H9 (cell line): ENCODE measurements around the gene GNAS-AS1. TPM values are rescaled to one million over a fixed set of nuclear protein-coding genes. Genes with fewer than 3 reads are reported as not detected.
A peak's percentile ranks its signal among the peaks of the same experiment; 100 is the strongest.

ENCODE experiments used
- DNase-seq: peaks from one replicate; pipeline ENCODE4 v3.0.0-alpha.2; 2017
- H2AFZ ChIP-seq: one replicate; pipeline ENCODE4 v1.6.1; 2013; ENCODE audit warnings: mild to moderate bottlenecking, low read length, control low read depth, moderate library complexity
- H2AK5ac ChIP-seq: 2 replicates; pipeline ENCODE4 v1.6.1; 2013; ENCODE audit warnings: low read length, control low read depth, mixed read lengths; ENCODE audit not compliant: insufficient read length
- H2BK120ac ChIP-seq: one replicate; pipeline ENCODE4 v1.6.1; 2013; ENCODE audit warnings: low read depth, mild to moderate bottlenecking, low read length, control low read depth, inconsistent platforms; ENCODE audit not compliant: poor library complexity, severe bottlenecking
- H2BK12ac ChIP-seq: 2 replicates; pipeline ENCODE4 v1.6.1; 2013; ENCODE audit warnings: low read length, control low read depth, mixed read lengths, low read depth; ENCODE audit not compliant: insufficient read length
- H2BK15ac ChIP-seq: 2 replicates; pipeline ENCODE4 v1.6.1; 2013; ENCODE audit warnings: low read depth, low read length, control low read depth
- H2BK20ac ChIP-seq: one replicate; pipeline ENCODE4 v1.6.1; 2013; ENCODE audit warnings: low read depth, mild to moderate bottlenecking, low read length, control low read depth, inconsistent platforms; ENCODE audit not compliant: poor library complexity, severe bottlenecking
- H2BK5ac ChIP-seq: 2 replicates; pipeline ENCODE4 v1.6.1; 2013; ENCODE audit warnings: low read length, control low read depth, mixed read lengths; ENCODE audit not compliant: insufficient read length
- H3K14ac ChIP-seq: 2 replicates; pipeline ENCODE4 v1.6.1; 2013; ENCODE audit warnings: low read length, control low read depth; ENCODE audit not compliant: insufficient read depth
- H3K18ac ChIP-seq: 2 replicates; pipeline ENCODE4 v1.6.1; 2013; ENCODE audit warnings: low read depth, mild to moderate bottlenecking, mixed read lengths, low read length, control low read depth; ENCODE audit not compliant: insufficient read length
- H3K23ac ChIP-seq: 2 replicates; pipeline ENCODE4 v1.6.1; 2013; ENCODE audit warnings: low read length, control low read depth, mixed read lengths, low read depth; ENCODE audit not compliant: insufficient read length
- H3K23me2 ChIP-seq: 2 replicates; pipeline ENCODE4 v1.6.1; 2013; ENCODE audit warnings: low read depth, mild to moderate bottlenecking, mixed read lengths, low read length, control low read depth; ENCODE audit not compliant: insufficient read length, poor library complexity, severe bottlenecking
- H3K27ac ChIP-seq: 2 replicates; pipeline ENCODE4 v1.5.1; 2013; ENCODE audit warnings: low read length, control low read depth, mixed read lengths, low read depth; ENCODE audit not compliant: insufficient read length
- H3K27me3 ChIP-seq: 2 replicates; pipeline ENCODE4 v1.6.1; 2013; ENCODE audit warnings: low read length, control low read depth, inconsistent platforms; ENCODE audit not compliant: insufficient read depth
- H3K4ac ChIP-seq: 2 replicates; pipeline ENCODE4 v1.6.1; 2013; ENCODE audit warnings: low read depth, mild to moderate bottlenecking, control low read depth, inconsistent platforms, low read length, moderate library complexity
- H3K4me1 ChIP-seq: 2 replicates; pipeline ENCODE4 v1.6.1; 2013; ENCODE audit warnings: low read length, control low read depth, inconsistent platforms; ENCODE audit not compliant: insufficient read depth
- H3K4me2 ChIP-seq: 2 replicates; pipeline ENCODE4 v1.6.1; 2013; ENCODE audit warnings: low read length, control low read depth, mixed read lengths; ENCODE audit not compliant: insufficient read length, insufficient read depth
- H3K56ac ChIP-seq: 2 replicates; pipeline ENCODE4 v1.6.1; 2013; ENCODE audit warnings: low read depth, mild to moderate bottlenecking, mixed read lengths, low read length, control low read depth; ENCODE audit not compliant: insufficient read length
- H3K79me1 ChIP-seq: 2 replicates; pipeline ENCODE4 v1.6.1; 2013; ENCODE audit warnings: low read depth, mild to moderate bottlenecking, moderate library complexity, low read length, control low read depth, inconsistent platforms; ENCODE audit not compliant: insufficient read depth, poor library complexity, severe bottlenecking
- H3K79me2 ChIP-seq: 2 replicates; pipeline ENCODE4 v1.6.1; 2013; ENCODE audit warnings: low read length, control low read depth, inconsistent platforms; ENCODE audit not compliant: insufficient read depth
- H3K9ac ChIP-seq: 2 replicates; pipeline ENCODE4 v1.6.1; 2013; ENCODE audit warnings: low read length, control low read depth, mixed read lengths; ENCODE audit not compliant: insufficient read length; ENCODE audit errors: extremely low read depth
- H3K9me3 ChIP-seq: one replicate; pipeline ENCODE4 v1.6.1; 2013; ENCODE audit warnings: low read depth, low read length, inconsistent platforms; ENCODE audit not compliant: control insufficient read depth
- H3T11ph ChIP-seq: one replicate; pipeline ENCODE4 v1.6.1; 2013; ENCODE audit warnings: mild to moderate bottlenecking, low read length, control low read depth, inconsistent platforms
- H4K20me1 ChIP-seq: one replicate; pipeline ENCODE4 v1.6.1; 2013; ENCODE audit not compliant: control insufficient read depth, insufficient read length, insufficient read depth
- H4K5ac ChIP-seq: 2 replicates; pipeline ENCODE4 v1.6.1; 2013; ENCODE audit warnings: low read depth, mild to moderate bottlenecking, mixed read lengths, low read length, control low read depth; ENCODE audit not compliant: insufficient read length
- H4K8ac ChIP-seq: replicated peaks from 2 replicates; pipeline ENCODE4 v1.6.1; 2013; ENCODE audit warnings: low read length, control low read depth, mixed read lengths, low read depth; ENCODE audit not compliant: insufficient read length
- H4K91ac ChIP-seq: 2 replicates; pipeline ENCODE4 v1.6.1; 2013; ENCODE audit warnings: low read depth, mild to moderate bottlenecking, moderate library complexity, mixed read lengths, low read length, control low read depth; ENCODE audit not compliant: insufficient read length
- H3K27ac Mint-ChIP-seq, 3 experiments: 2 replicates in 2 of 3; 3 replicates in 1 of 3; pipeline ENCODE4 v1.8.0; 2020 to 2021; ENCODE audit warnings: mixed read lengths in 3 of 3, mild to moderate bottlenecking in 1 of 3, moderate library complexity in 1 of 3
- H3K27me3 Mint-ChIP-seq: 2 replicates; pipeline ENCODE4 v1.8.0; 2021; ENCODE audit warnings: low read depth, mild to moderate bottlenecking, moderate library complexity, mixed read lengths
- H3K36me3 Mint-ChIP-seq, 3 experiments: 2 replicates in 2 of 3; 3 replicates in 1 of 3; pipeline ENCODE4 v1.8.0; 2020 to 2021; ENCODE audit warnings: low read depth in 3 of 3, mixed read lengths in 3 of 3; ENCODE audit not compliant: insufficient read depth in 1 of 3
- H3K4me1 Mint-ChIP-seq, 2 experiments: 2 replicates each; pipeline ENCODE4 v1.8.0; 2020; ENCODE audit warnings: mixed read lengths in 2 of 2
- H3K4me3 Mint-ChIP-seq, 2 experiments: 2 replicates in 1 of 2; 3 replicates in 1 of 2; pipeline ENCODE4 v1.8.0; 2020 to 2021; ENCODE audit warnings: mild to moderate bottlenecking in 2 of 2, mixed read lengths in 2 of 2, moderate library complexity in 1 of 2
- H3K9me3 Mint-ChIP-seq, 2 experiments: 2 replicates in 1 of 2; 3 replicates in 1 of 2; pipeline ENCODE4 v1.8.0; 2020; ENCODE audit warnings: mild to moderate bottlenecking in 2 of 2, mixed read lengths in 2 of 2, moderate library complexity in 1 of 2
- CTCF ChIP-seq: fragments of 200-600 bp; sonication (generic); conservative IDR thresholded peaks from 3 replicates; pipeline ENCODE4 v1.8.0; 2021; ENCODE audit warnings: antibody characterized with exemption, mild to moderate bottlenecking
- WGBS: extraction: QIAGEN DNeasy Blood & Tissue Kit; methylation state at CpG from one replicate; pipeline ENCODE4 v1.1.7; 2013; ENCODE audit warnings: missing lambda C conversion rate, low lambda C conversion rate, mixed read lengths; ENCODE audit not compliant: insufficient read length; ENCODE audit errors: extremely low coverage; 5-methylcytosine and 5-hydroxymethylcytosine counted together
- total RNA-seq: library from RNA; stranded (reverse); gene quantifications from 2 replicates; pipeline ENCODE4 v1.2.1, GENCODE V29; 2021

GNAS-AS1 gene
- total RNA-seq, 1 experiment from 2014 or later = 11.3 TPM

DNA sequence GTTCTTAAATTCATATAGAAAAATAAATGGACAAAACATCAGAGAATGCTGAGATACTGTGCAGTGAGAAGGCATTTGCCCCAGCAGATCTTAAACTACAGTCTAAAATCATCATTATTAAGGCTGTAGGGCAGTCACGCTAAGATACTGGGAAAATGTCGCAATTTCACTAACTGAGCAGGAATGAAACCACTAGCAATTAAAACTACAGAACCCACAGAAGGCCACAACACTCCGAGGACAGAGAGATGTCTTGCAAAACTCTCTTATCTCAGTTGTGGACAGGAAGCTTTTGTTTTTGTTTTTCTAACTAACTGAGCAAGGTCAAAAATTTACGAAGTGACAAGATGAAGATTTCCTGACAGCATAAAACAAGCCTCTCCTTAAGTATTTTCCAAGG lies 18.2 kb downstream of the GNAS-AS1 start:
- Histone ChIP-seq H3K14ac (no peak overlapping the region), H3K27me3 (no peaks in the 10 kb centered on the region), H3K9me3 (no peaks in the 10 kb centered on the region), H3T11ph (no peak overlapping the region), H4K5ac (no peak overlapping the region), H4K20me1 (peaks cover 8% of the 10 kb centered on the region), H2BK12ac (no peak overlapping the region), H3K23me2 (no peaks in the 10 kb centered on the region), H3K18ac (no peak overlapping the region), H3K4me2 (no peak overlapping the region), H2BK20ac (no peak overlapping the region), H3K56ac (no peak overlapping the region), H4K91ac (no peak overlapping the region), H2AFZ (no peak overlapping the region), H2BK120ac (no peak overlapping the region), H3K27ac (no peak overlapping the region), H3K9ac (no peak overlapping the region), H3K79me2 (peaks cover 50% of the 10 kb centered on the region; the same call in 1 of the 2 replicates), H3K79me1 (peaks cover 6% of the 10 kb centered on the region), H3K4ac (no peak overlapping the region), H3K4me1 (no peaks in the 10 kb centered on the region), H2BK15ac (no peak overlapping the region), H2BK5ac (no peak overlapping the region), H4K8ac (no peak overlapping the region), H3K23ac (no peak overlapping the region), H2AK5ac (no peak overlapping the region)
- WGBS = no CpG with 5 or more reads among the region's 4 CpGs
- Mint-ChIP-seq H3K4me1 (0 out of 4 replicates have a peak, but pooled peaks cover 0 to 2% of the 10 kb centered on the region in 2 experiments), H3K9me3 (peaks cover 3 to 8% of the 10 kb centered on the region in 2 experiments; a peak in 3 of 5 replicates), H3K36me3 (peaks cover 36 to 68% (median 63%) of the 10 kb centered on the region in 3 experiments), H3K27ac (0 out of 7 replicates have a peak overlapping the region, but pooled peaks of 1 of the 3 experiments have one; percentile 25), H3K27me3 (peaks cover 8% of the 10 kb centered on the region; the same call in 1 of the 2 replicates), H3K4me3 (no peak overlapping the region)
- DNase-seq = no peak
- no peak for TF ChIP-seq CTCF
